Stimulated activated CD4-positive, alpha-beta T cell treated with anti-CD3 and anti-CD28 coated beads, Interleukin-4, amount 100 ng/mL, for 48 hours (primary cell): ENCODE results near the gene ZNF366.

Experiments used
- DNase-seq, 2 donors: peaks; one replicate each; pipeline ENCODE4 v3.0.0-alpha.2; 2020; ENCODE audit warnings: low read depth in 2 of 2

Gene ZNF366

GRCh38 chr5:72488756-72489155 lies 18.5 kb downstream of the ZNF366 start:
- DNase-seq, result no peak

- no peak for DNase-seq
These were observed 20.0 kb downstream of the ZNF366 start for GRCh38 chr5:72487177-72487576.

- DNase-seq, result no peak
These were observed 20.8 kb downstream of the ZNF366 start for GRCh38 chr5:72486371-72486770.

DNA sequence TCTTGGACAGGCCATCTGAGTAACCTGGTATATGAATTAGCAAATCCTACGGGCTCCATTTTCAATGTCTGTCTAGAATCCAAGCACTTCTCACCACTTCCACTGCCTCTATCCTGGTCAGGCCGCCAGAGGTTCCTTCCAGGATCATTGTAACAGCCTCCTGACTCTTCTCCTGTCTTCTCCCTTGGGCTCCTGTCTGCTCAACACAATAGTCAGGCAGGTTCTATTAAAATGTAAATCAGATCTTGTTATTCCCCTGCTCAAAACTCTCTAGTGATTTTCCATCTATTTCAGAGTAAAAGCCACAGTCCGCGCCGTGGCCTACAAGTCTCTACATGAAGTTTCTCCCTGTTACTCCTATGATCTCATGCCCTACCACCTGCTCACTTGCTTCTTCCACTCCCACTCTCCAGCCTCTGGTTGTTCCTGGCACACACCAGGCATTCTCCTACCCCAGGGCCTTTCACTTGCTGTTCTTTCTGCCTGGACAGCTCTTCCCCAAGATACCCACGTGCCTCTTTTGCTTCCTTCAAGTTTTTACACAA lies 21.7 kb downstream of the ZNF366 start:
- no peak for DNase-seq

DNA sequence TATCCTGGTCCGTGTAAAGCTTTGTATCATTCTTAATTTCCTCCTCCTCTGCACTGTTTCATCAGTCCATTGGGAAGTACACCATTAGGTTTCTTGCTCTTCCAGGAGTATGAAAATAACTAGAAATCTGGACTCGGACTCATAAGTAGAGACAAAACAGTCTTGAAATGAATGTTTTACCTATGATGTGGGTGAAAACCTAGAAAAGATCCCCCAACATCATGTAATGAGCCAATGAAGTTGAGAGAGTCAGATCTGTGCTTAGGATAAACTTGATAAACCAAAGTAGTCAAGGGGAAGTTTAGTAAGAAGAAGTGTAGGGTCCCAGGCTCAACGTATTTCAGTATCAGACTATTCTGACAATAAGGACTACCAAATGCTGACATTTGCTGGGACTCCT lies 25.2 kb downstream of the ZNF366 start:
- no peak for DNase-seq

DNA sequence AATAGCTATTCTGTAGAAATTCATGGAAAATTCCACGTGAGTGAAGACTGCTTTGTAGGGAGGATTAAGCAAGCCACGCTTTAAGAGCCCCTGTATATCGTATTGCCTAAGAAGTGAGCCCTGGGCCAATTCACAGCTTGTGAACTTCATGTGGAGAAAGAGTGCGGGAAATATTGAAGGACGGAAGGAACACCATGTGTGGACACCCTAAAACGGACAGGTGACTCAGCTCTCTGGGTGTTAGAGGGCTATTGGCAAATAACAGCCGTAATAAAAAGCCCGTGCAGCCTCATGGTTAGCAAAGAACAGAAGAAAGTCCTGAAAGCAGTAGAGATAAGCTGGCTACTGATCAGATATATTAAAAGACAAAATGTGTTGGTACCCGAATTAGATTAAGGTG lies 26.4 kb downstream of the ZNF366 start:
- no peak for DNase-seq

DNA sequence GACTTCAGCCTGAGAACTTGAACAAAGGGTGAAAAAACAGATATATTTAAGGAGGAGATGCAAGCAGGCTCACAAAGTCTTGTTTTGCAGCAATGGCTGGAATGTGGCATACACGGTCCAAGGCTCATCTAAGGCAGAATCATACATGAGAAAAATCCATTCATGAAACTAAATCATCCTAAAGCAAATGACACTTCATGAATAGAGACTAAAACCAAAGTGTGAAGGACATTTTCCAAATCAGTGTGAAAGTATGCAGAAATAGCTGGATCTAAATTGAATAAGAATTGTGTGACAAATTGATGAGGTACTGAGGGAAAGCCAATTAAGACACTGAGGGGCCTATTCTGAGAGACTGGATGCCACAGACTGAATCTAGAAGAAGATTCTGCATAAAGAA lies 27.3 kb downstream of the ZNF366 start:
- no peak for DNase-seq

DNA sequence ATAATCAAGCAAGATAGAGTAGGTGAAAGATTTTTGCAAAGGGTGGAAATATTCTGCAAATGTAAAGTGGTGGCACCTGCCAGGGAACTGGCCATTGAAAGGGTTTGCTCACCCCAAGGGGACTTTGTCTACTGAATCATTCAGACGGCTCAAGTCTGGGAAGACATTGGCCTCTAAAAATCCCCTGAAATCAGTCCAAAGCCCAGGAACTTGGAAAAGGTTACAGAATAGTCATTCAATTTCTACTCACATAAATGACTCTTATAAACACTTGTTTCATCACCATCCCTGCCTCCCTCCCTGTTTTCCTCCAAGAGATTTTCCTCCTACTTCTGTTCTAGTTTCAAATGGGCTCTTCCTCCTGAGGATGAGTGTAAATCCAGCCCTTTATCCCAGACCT lies 28.5 kb downstream of the ZNF366 start:
- DNase-seq, result no peak

DNA sequence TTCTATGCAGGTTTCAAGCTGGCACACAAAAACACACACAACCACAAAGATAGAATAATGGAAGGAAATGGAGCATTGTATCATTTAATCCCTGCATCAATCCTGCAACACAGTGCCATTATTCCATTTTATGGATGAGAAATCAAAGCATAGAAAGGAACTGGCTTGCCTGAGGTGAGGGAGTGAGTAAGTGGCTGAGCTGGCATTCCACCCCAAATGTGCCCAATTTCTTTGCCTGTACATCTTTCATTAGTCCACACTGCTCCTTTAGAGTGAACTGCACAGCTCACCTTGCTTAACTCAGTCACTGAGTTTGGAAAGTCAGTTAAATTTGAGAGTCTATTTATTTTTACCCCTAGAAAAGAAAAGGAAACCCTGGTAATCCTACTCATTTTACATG lies 28.9 kb downstream of the ZNF366 start:
- no peak for DNase-seq

- no peak for DNase-seq
These were observed 29.6 kb downstream of the ZNF366 start for GRCh38 chr5:72477644-72478043.

DNA sequence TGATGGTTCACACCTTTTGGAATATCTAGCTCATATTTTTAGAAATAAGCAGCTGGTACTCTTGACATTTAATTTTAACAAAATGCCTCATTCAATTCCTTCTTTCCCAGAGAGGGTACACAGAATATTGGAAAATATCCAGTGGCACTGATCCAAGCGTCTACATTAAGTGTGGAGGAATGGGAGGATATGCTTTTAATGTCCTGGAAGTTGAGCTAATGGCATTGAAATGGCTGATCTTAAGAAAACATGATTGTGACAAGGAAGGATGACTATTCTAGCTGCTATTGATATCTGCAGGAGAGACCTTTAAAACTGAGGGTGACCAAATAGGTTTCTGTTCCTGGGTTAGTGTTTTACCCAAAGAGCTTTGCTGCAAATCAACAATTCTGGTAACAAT lies 30.0 kb downstream of the ZNF366 start:
- no peak for DNase-seq

- DNase-seq, result no peak
These were observed 30.5 kb downstream of the ZNF366 start for GRCh38 chr5:72476721-72477120.

DNA sequence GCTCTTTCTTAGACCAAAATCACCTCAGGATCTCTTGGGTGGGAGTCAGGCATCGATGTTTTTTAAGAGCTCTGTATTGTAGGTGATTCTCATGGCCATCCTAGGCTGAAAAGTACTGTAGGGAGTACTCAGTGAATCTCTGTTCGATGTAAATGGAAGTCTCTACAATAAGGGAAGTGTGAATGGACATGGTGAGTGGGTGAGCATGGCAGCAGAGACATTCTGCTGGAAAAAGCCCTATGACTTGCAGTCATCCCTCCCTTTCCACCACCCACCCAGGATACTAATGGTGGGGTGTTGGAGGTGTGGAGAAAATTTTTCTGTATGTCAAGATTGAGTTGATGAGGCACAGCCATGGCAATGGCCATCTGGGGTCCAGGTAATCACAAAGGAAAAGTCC lies 30.9 kb downstream of the ZNF366 start:
- no peak for DNase-seq

DNA sequence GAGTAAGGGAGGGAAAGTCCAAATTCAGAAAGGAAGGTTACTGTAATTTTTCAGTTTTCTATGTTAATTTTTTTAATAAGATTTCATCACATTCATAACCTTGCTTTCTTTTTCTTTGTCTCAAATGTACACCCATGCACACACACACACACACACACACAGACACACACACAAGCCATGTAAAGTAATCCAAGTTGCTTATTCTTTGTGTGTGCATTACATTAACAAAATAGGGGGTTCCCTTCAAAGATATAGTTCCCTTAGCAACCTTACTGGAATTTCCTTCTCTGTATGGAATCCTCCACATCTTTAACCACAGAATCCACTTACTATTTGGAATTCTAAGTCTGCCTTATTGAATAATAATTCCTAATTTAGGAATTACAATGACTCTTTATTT lies 32.7 kb downstream of the ZNF366 start:
- no peak for DNase-seq

DNA sequence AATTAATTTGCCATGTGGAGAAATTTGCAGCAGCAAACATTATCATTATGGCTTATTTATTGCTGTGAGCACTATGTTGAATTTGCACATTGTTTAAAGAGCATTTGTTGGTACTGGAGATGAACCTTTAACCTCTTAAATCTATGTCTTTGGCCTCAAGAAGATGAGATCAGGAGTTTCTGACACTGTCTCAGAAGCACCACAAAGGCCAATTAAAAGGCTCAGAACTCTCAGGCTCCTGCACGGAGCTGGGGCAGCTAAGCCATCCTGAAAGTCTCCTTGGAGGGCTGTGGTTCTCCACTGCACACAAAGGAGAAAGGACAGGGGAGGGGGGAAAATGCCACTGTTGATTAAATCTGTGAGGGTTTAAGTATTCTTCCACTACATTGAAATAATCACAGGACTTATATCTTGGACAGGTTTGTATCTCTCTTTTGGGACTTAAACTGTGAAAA lies 33.1 kb downstream of the ZNF366 start:
- no peak for DNase-seq

DNA sequence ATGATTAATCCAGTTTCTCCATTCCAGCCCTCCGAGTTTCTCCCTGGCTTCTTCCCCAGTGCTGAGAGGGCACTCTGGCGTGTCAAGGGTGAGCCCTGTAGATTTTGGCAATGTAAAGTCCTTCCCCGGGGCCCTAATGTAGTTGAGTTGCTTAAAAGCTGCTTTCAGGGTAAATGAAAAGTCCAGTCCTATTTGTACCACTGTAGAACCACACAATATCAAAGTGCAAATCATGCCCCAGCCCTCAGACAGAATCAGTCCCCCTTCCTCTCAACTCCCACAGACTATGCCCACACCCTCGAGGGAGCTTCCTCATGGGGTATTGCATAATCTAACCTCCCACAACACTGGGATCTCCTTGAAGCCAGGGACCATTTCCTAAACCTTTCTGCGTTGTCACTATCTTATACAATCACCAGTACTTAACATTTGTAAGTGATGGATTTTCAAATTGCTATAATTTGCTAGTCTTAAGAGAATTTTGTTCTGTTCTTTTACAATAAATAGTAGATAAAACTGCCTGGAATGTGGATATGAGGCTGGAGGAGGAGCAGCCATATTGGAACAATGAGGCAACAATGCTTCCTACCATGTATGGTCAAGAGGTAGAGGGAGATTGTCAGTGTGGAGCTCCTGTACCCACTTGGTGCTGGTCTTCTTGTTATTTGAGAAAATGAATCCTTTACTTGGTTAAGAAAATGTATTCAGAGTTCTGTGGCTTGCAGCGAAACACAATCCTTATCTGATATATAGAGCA lies 34.4 kb downstream of the ZNF366 start:
- DNase-seq, result no peak

DNA sequence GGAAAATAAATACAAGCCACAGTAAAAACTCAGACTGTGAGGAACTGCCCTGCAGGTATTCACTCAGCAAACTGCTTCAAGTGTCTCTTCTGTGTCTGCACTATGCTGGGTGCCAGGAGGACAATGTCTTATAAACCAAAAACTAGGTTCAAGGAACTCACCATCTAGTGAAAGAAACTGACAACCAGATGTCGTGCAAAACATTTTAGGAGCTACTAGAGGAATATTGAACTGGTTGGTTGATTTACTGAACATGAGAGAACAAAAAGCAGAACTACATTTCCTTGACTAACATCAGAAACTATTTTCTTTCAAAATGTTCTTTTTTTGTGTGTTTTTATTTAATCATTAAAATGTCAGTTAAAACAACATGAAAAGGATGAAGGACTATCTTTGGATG lies 35.2 kb downstream of the ZNF366 start:
- no peak for DNase-seq

DNA sequence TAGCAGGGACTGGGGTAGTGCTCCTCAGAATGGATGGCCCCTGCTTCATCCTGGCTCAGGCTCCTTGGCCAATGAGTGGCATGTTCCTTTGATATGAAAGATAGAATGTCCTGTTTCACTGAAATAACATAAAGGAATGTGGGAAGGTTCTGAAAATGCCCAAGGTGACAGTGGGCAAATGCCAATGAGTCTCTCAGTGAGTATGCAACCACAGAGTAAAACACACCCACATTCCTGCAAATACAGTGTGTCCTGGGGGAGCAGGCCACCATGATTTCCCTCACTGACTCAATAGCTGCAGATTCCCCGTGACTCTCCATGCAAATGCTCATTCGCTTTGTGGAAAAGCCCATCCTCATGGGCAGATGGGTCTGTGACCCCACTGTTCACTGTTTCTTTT lies 36.4 kb downstream of the ZNF366 start:
- DNase-seq, result no peak

GRCh38 chr5:72468606-72469005 lies 38.6 kb downstream of the ZNF366 start:
- no peak for DNase-seq

GRCh38 chr5:72468024-72468423 lies 39.2 kb downstream of the ZNF366 start:
- DNase-seq, result no peak

- no peak for DNase-seq
These were observed 39.7 kb downstream of the ZNF366 start for GRCh38 chr5:72467461-72467860.

GRCh38 chr5:72465601-72466563 lies 41.3 kb downstream of the ZNF366 start:
- peak in 1 of 2 donors; percentile 10 for DNase-seq

DNA sequence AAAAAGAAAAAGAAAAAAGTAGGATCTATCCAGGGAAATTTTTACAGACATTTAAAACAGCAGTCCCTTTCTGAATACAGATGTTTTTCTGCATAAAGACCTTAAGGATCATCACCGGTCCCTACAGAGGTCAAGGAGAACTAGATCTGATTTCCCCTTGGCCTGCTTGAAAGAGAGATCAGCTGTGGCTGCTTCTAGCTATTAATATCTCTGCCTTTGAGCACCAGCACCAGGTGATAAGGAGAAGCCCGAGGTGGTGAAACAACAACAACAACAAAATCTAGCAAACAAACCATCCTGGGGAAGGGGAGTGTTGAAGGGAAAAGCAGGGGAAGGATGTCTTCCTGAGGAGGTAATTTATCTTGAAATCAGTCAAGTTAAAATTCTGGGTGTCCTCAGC lies 42.1 kb downstream of the ZNF366 start:
- no peak for DNase-seq
